Measurements from ENCODE around the gene PRLR. TPM values are rescaled to one million over a fixed set of nuclear protein-coding genes. Genes with fewer than 3 reads are reported as not detected.
"Not testable (repeated sequence)": the region's sequence is repeated elsewhere in the genome, so short reads cannot be mapped to it uniquely, and the experiment has no call there.

Gene PRLR
- total RNA-seq = 0.38 TPM
- long read RNA-seq = 0 reads

- ATAC-seq (peak; percentile 62), DNase-seq (ENCODE audit: missing footprints) (peak; percentile 73)
- intact Hi-C loops (cut with DNase I) = no loop called here
Measured at GRCh38 chr5:35230038-35230611, at the start of gene PRLR. PRLR (minus strand) TSS chr5:35230487; CDS start chr5:35089620, 140,867 bp downstream.

GRCh38 chr5:35274839-35275509 lies 44.7 kb upstream of the PRLR start:
- ATAC-seq (no peak), DNase-seq (ENCODE audit: missing footprints) (no peak)
- intact Hi-C loops (cut with DNase I) = no loop called here

GRCh38 chr5:35269006-35269405 lies 38.7 kb upstream of the PRLR start:
- DNase-seq (ENCODE audit: missing footprints) (no peak), ATAC-seq (no peak)
- intact Hi-C loops (cut with DNase I) = no loop called here

GRCh38 chr5:35266276-35266675 lies 36.0 kb upstream of the PRLR start:
- intact Hi-C loops (cut with DNase I) = no loop called here
- DNase-seq (ENCODE audit: missing footprints) (no peak), ATAC-seq (no peak)

- ATAC-seq (no peak), DNase-seq (ENCODE audit: missing footprints) (no peak)
- intact Hi-C loops (cut with DNase I) = no loop called here
Measured at GRCh38 chr5:35264509-35264908, 34.2 kb upstream of the PRLR start.

- DNase-seq (ENCODE audit: missing footprints) = no peak
- ATAC-seq = no peak
- intact Hi-C loops (cut with DNase I) = no loop called here
Measured at GRCh38 chr5:35263266-35263877, 33.1 kb upstream of the PRLR start.

- intact Hi-C loops (cut with DNase I) = no loop called here
- no peak for DNase-seq (ENCODE audit: missing footprints)
- ATAC-seq = no peak
Measured at GRCh38 chr5:35253582-35253981, 23.3 kb upstream of the PRLR start.

- DNase-seq (ENCODE audit: missing footprints) (no peak), ATAC-seq (no peak)
- intact Hi-C loops (cut with DNase I) = no loop called here
Measured at GRCh38 chr5:35252963-35253362, 22.7 kb upstream of the PRLR start.

GRCh38 chr5:35248843-35249780 lies 18.8 kb upstream of the PRLR start:
- intact Hi-C loops (cut with DNase I) = no loop called here
- DNase-seq (ENCODE audit: missing footprints) (no peak), ATAC-seq (no peak)

- intact Hi-C loops (cut with DNase I) = no loop called here
- ATAC-seq = no peak
- no peak for DNase-seq (ENCODE audit: missing footprints)
Measured at GRCh38 chr5:35247648-35248034, 17.4 kb upstream of the PRLR start.

GRCh38 chr5:35246900-35247647 lies 16.8 kb upstream of the PRLR start:
- DNase-seq (ENCODE audit: missing footprints) (peak; percentile 72), ATAC-seq (peak; percentile 52)
- intact Hi-C loops (cut with DNase I) = no loop called here

- ATAC-seq (no peak), DNase-seq (ENCODE audit: missing footprints) (no peak)
- intact Hi-C loops (cut with DNase I) = no loop called here
Measured at GRCh38 chr5:35246411-35246810, 16.1 kb upstream of the PRLR start.

- DNase-seq (ENCODE audit: missing footprints); intact Hi-C loops (cut with DNase I); ATAC-seq: not testable (repeated sequence)
Measured at GRCh38 chr5:35245371-35245770, 15.1 kb upstream of the PRLR start.

GRCh38 chr5:35244171-35244570 lies 13.9 kb upstream of the PRLR start:
- ATAC-seq = no peak
- no peak for DNase-seq (ENCODE audit: missing footprints)
- intact Hi-C loops (cut with DNase I) = no loop called here

- ATAC-seq (no peak), DNase-seq (ENCODE audit: missing footprints) (no peak)
- intact Hi-C loops (cut with DNase I) = no loop called here
Measured at GRCh38 chr5:35242702-35243258, 12.5 kb upstream of the PRLR start.

GRCh38 chr5:35240892-35241291 lies 10.6 kb upstream of the PRLR start:
- intact Hi-C loops (cut with DNase I) = no loop called here
- ATAC-seq = no peak
- no peak for DNase-seq (ENCODE audit: missing footprints)

- intact Hi-C loops (cut with DNase I) = no loop called here
- no peak for DNase-seq (ENCODE audit: missing footprints)
- ATAC-seq = no peak
Measured at GRCh38 chr5:35239911-35240610, 9.8 kb upstream of the PRLR start.

- ATAC-seq = no peak
- intact Hi-C loops (cut with DNase I) = no loop called here
- no peak for DNase-seq (ENCODE audit: missing footprints)
Measured at GRCh38 chr5:35239476-35239875, 9.2 kb upstream of the PRLR start.

Measured in Right ventricle myocardium inferior (tissue), 1 donor.